ENCODE data around the gene LRP1B. TPM values are rescaled to one million over a fixed set of nuclear protein-coding genes. Genes with fewer than 3 reads are reported as not detected.
A peak's percentile ranks its signal among the peaks of the same experiment; 100 is the strongest.

LRP1B gene
- total RNA-seq, 2 donors from 2014 or later, result 0.79 to 1.8 TPM

GRCh38 chr2:142140434-142140845 is 9.6 kb upstream of the LRP1B start:
- Mint-ChIP-seq H3K9me3 (no peaks in the 10 kb centered on the region), H3K4me3 (no peak overlapping the region), H3K4me1 (no peaks in the 10 kb centered on the region), H3K36me3 (ENCODE audit: low read depth) (no peaks in the 10 kb centered on the region), H3K27ac (no peak overlapping the region), H3K27me3 (ENCODE audit: insufficient read depth) (peaks cover 2% of the 10 kb centered on the region)
- Histone ChIP-seq H3K27ac (ENCODE audit: low read depth, low read length) (no peak overlapping the region), H3K4me3 (ENCODE audit: low read length) (no peak overlapping the region), H3K9ac (ENCODE audit: extremely low read depth, low read length, poor library complexity, severe bottlenecking) (no peak overlapping the region), H3K27me3 (ENCODE audit: control insufficient read depth, insufficient read depth, low read length, poor library complexity, severe bottlenecking) (no peaks in the 10 kb centered on the region), H3K36me3 (ENCODE audit: control insufficient read depth, insufficient read depth, low read length) (no peaks in the 10 kb centered on the region), H3K4me1 (ENCODE audit: control insufficient read depth, insufficient read depth, low read length) (no peaks in the 10 kb centered on the region), H3K9me3 (ENCODE audit: control insufficient read depth, low read length) (no peaks in the 10 kb centered on the region)
- peak; percentile 88 for TF ChIP-seq CTCF (conservative IDR thresholded peaks at IDR 0.05)
- no peak for DNase-seq
- 6% methylated on average over 1 of the region's 2 CpGs; no CpG with 5 or more reads in 1 of the 2 experiments for WGBS, 2 experiments (ENCODE audit: insufficient coverage in 1 of 2, insufficient read length in 1 of 2)

GRCh38 chr2:142139384-142139783 is 8.6 kb upstream of the LRP1B start:
- H3K27me3 ChIP-seq (ENCODE audit: control insufficient read depth, insufficient read depth, low read length, poor library complexity, severe bottlenecking), result no peaks in the 10 kb centered on the region
- H3K4me3 ChIP-seq (ENCODE audit: low read length), result no peak overlapping the region
- no peaks in the 10 kb centered on the region for H3K9me3 ChIP-seq (ENCODE audit: control insufficient read depth, low read length)
- H3K27ac ChIP-seq (ENCODE audit: low read depth, low read length), result no peak overlapping the region
- H3K36me3 Mint-ChIP-seq (ENCODE audit: low read depth), result no peaks in the 10 kb centered on the region
- no peaks in the 10 kb centered on the region for H3K36me3 ChIP-seq (ENCODE audit: control insufficient read depth, insufficient read depth, low read length)
- no peak for DNase-seq
- no peak overlapping the region for H3K27ac Mint-ChIP-seq
- 90 to 93% methylated on average over 2 to 4 of the region's 4 CpGs for whole genome bisulfite sequencing, 2 experiments (ENCODE audit: insufficient coverage in 1 of 2, insufficient read length in 1 of 2)
- H3K9ac ChIP-seq (ENCODE audit: extremely low read depth, low read length, poor library complexity, severe bottlenecking), result no peak overlapping the region
- H3K9me3 Mint-ChIP-seq, result no peaks in the 10 kb centered on the region
- H3K27me3 Mint-ChIP-seq (ENCODE audit: insufficient read depth), result peaks cover 2% of the 10 kb centered on the region
- H3K4me1 ChIP-seq (ENCODE audit: control insufficient read depth, insufficient read depth, low read length), result no peaks in the 10 kb centered on the region
- TF ChIP-seq CTCF (conservative IDR thresholded peaks at IDR 0.05), result no peak
- H3K4me3 Mint-ChIP-seq, result no peak overlapping the region
- H3K4me1 Mint-ChIP-seq, result no peaks in the 10 kb centered on the region

GRCh38 chr2:142136571-142136970 is 5.8 kb upstream of the LRP1B start:
- Mint-ChIP-seq H3K36me3 (ENCODE audit: low read depth) (no peaks in the 10 kb centered on the region), H3K4me3 (no peak overlapping the region), H3K27ac (no peak overlapping the region), H3K27me3 (ENCODE audit: insufficient read depth) (peaks cover 17% of the 10 kb centered on the region), H3K9me3 (no peaks in the 10 kb centered on the region), H3K4me1 (peaks cover 4% of the 10 kb centered on the region)
- Histone ChIP-seq H3K4me3 (ENCODE audit: low read length) (no peak overlapping the region), H3K27me3 (ENCODE audit: control insufficient read depth, insufficient read depth, low read length, poor library complexity, severe bottlenecking) (peaks cover 8% of the 10 kb centered on the region), H3K27ac (ENCODE audit: low read depth, low read length) (no peak overlapping the region), H3K9ac (ENCODE audit: extremely low read depth, low read length, poor library complexity, severe bottlenecking) (no peak overlapping the region), H3K4me1 (ENCODE audit: control insufficient read depth, insufficient read depth, low read length) (no peaks in the 10 kb centered on the region), H3K9me3 (ENCODE audit: control insufficient read depth, low read length) (no peaks in the 10 kb centered on the region), H3K36me3 (ENCODE audit: control insufficient read depth, insufficient read depth, low read length) (no peaks in the 10 kb centered on the region)
- DNase-seq, result no peak
- TF ChIP-seq CTCF (conservative IDR thresholded peaks at IDR 0.05), result no peak
